ENCODE data around the gene NPAS1.

The NPAS1 gene

GRCh38 chr19:46993622-46994021 is 26.0 kb upstream of the NPAS1 start:
- DNase-seq (ENCODE audit: low read depth), result no peak
- no peak for TF ChIP-seq CTCF (conservative IDR thresholded peaks at IDR 0.05; ENCODE audit: low read depth, low read length)
- no peak overlapping the region for H3K4me3 ChIP-seq (ENCODE audit: low read length)

DNA sequence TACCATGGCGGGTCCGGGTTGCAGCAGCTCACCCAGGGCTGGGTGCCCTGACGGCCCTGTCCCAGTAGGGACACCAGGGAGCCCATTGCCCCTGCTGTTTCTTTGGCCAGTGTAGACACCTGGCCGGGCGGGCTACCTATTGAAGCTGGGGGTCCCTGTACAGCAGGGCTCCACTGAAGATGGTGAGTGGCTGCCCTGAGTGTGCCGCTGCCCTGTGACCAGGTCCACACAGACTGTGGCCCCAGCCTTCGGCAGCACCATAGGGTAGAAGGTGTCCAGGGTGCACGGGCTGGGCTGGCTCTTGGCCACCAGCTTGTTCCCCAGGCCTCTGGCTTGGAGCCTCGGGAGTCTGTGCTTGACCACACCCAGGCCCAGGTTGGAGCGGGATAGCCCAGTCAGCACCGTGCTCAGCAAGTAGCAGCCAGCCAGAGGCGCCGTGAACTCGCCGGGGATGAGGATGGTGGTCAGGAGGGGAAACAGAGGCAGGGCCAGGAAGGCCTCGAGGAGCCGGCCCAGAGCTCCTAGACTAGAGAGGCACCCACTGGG is 25.4 kb upstream of the NPAS1 start:
- no peak for TF ChIP-seq CTCF (conservative IDR thresholded peaks at IDR 0.05; ENCODE audit: low read depth, low read length)
- no peak overlapping the region for H3K4me3 ChIP-seq (ENCODE audit: low read length)
- DNase-seq (ENCODE audit: low read depth), result no peak

- no peak for TF ChIP-seq CTCF (conservative IDR thresholded peaks at IDR 0.05; ENCODE audit: low read depth, low read length)
- DNase-seq (ENCODE audit: low read depth), result no peak
- no peak overlapping the region for H3K4me3 ChIP-seq (ENCODE audit: low read length)
These were observed 24.1 kb upstream of the NPAS1 start for GRCh38 chr19:46995492-46995891.

DNA sequence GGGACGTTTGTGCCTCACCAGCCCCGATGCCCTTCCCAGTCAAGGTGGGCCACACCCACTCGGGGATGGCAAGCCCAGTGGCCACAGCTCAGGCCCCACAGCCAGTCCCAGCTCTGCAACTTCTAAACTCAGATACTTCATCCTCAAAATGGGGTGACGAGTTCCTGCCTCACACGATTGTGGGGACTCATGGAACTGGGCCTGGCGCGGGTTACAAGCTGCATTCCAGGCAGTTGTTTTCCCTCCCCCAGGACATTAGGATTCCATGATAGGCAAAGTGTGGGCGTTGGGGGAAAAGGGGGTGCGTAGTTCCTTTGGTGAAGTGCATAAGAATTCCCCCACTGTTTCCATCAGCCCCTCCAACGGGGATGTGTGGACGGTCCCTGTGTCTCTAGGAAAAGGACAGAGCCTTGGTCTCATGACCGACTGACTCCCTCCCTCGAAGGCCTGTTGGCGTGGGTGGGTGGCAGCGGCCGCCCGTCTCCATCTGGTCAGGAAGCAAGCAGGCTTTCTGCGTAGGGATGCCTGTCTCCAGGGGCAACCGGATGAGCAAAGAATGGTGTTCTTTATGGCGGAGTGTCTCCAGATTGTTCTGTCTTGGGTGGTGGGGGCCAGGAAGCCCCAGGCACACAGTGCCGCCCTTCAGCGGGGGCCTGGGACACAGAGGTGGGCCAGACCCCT is 21.1 kb upstream of the NPAS1 start:
- no peak overlapping the region for H3K4me3 ChIP-seq (ENCODE audit: low read length)
- no peak for TF ChIP-seq CTCF (conservative IDR thresholded peaks at IDR 0.05; ENCODE audit: low read depth, low read length)
- DNase-seq (ENCODE audit: low read depth), result no peak

GRCh38 chr19:46999377-46999776 is 20.3 kb upstream of the NPAS1 start:
- no peak for TF ChIP-seq CTCF (conservative IDR thresholded peaks at IDR 0.05; ENCODE audit: low read depth, low read length)
- H3K4me3 ChIP-seq (ENCODE audit: low read length), result no peak overlapping the region
- DNase-seq (ENCODE audit: low read depth), result no peak

DNA sequence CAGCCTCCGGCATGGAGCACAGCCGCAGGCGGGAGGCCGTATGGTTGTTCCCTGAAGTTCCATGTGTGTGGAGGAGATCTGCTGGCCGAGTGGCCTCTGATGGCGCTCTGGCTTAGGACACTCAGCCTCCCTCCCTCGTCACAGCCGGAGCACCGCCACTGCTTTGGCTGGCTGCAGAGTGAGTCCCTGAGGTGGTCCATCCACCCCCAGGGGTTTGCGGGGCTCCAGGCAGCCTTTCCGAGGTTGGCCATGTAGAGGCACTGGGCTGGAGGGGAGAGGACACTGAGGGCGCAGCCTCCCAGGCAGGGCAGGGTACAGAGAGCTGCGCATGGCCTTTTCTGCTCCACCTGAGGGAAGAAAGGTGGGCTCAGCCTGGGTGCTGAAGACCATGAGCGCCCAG is 19.8 kb upstream of the NPAS1 start:
- DNase-seq (ENCODE audit: low read depth), result no peak
- TF ChIP-seq CTCF (conservative IDR thresholded peaks at IDR 0.05; ENCODE audit: low read depth, low read length), result no peak
- no peak overlapping the region for H3K4me3 ChIP-seq (ENCODE audit: low read length)

DNA sequence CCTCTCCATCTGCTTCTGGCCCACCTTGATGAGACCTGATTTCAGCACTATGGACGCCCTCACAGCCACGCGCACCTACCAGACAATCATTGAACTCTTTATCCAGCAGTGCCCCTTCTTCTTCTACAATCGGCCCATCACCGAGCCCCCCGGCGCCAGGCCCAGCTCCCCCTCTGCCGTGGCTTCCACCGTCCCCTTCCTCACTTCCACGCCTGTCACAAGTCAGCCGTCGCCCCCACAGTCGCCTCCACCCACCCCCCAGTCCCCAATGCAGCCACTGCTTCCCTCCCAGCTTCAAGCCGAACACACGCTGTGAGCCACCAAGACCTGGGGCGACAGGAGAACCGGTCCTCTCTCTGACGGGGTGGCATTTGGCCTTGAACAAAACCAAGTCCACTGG is 19.3 kb upstream of the NPAS1 start:
- DNase-seq (ENCODE audit: low read depth), result no peak
- no peak overlapping the region for H3K4me3 ChIP-seq (ENCODE audit: low read length)
- no peak for TF ChIP-seq CTCF (conservative IDR thresholded peaks at IDR 0.05; ENCODE audit: low read depth, low read length)
